ENCODE data around the gene TBX19.

Gene TBX19

DNA sequence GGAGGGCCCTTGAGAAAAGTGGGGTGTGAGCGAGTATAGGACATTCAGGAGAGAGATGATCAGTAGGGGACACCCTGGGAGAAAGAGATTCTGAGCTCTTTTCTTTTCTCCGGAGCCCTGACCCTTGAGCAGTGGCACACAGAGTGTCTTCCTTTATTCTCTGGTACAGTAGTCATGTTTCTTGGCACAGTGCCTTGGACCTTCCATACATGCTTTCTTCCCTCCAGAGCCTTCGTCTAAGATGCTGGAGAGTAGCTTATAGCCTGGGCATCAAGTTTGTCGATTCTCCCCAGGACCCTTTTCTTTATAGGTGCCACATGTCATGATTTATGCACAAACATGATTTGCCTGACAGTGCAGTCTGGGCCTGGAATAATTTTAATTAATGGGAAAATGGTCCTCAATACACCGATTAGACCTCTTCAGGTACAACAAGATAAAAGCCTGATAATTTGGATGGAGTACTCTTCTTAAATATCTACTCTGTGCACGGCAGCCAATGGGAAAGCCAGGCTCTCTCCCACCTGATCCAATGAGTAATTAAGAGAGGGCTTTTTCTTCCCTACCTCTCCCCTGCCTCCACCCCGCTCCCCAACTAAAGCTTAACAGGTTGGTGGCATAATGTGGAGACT lies at the start of gene TBX19:
Gene TBX19 (plus strand): TSS at position 582 of the 632 bp plus-strand sequence. CDS start 214 bp downstream, outside the sequence.
- no peak for DNase-seq

DNA sequence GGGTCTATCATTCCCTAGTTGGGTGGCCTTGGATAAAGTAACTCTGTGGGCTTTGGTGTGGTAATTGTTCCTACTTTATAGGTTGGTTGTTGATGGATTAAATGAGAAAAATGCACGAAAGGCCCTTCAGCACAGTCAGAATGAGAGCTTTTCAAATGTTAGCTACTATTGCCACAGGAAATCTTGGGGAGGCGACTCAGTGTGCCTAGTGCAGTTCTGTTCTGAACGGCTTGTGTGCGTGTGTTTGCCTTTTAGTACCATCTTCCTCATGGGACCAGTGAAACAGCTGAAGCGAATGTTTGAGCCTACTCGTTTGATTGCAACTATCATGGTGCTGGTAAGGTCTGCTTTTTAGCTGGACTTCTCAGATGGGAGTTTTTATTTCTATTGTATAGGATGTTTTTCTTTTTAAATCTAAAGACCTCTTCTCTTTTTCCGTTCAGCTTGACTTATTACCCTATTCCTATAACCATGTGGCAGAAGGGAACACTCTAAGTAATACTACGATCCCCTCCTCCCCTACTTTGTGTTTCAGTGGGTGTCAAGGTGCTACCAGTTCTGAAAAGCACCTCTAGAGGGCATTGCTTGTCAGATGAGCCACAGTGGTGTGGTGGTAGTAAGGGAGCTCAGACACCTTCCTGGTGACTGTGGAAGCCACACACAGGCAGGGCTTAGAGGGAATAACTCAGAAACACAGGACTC lies 45.7 kb upstream of the TBX19 start:
- no peak for DNase-seq

DNA sequence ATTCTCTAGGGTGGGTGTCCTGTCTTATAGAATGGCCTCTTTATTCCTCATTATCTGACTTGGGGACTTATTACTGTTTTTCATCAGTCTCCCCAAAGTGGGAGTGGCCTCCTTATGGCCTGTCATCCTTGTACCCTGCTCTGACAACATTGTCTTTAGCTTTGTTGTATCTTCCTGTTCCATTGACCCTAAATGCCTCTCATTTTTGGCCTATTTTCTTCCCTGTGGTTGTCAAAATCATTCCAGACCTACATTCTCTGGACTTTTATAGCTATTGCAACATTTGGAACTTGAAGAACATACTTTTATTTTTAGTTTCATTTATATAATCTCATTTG lies 45.2 kb upstream of the TBX19 start:
- no peak for DNase-seq

DNA sequence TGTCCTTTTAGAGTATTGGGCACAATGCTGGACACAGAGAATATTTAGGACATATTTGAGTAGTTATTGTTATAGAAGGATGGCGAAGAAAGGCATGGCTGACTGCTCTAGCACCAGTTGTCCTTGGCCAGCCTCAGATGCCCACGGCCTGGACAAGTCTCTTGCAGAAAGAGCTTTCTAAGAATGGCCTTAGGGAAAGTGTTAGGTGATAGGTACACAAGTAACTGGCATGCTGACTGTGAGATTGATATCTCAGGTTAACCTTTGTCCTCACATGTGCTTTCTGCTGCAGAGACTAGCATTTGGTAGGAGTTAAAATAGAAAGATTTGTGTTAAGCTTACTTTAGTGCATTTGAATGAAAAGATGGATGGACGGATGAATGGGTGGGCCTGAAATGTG lies 44.7 kb upstream of the TBX19 start:
- no peak for DNase-seq

DNA sequence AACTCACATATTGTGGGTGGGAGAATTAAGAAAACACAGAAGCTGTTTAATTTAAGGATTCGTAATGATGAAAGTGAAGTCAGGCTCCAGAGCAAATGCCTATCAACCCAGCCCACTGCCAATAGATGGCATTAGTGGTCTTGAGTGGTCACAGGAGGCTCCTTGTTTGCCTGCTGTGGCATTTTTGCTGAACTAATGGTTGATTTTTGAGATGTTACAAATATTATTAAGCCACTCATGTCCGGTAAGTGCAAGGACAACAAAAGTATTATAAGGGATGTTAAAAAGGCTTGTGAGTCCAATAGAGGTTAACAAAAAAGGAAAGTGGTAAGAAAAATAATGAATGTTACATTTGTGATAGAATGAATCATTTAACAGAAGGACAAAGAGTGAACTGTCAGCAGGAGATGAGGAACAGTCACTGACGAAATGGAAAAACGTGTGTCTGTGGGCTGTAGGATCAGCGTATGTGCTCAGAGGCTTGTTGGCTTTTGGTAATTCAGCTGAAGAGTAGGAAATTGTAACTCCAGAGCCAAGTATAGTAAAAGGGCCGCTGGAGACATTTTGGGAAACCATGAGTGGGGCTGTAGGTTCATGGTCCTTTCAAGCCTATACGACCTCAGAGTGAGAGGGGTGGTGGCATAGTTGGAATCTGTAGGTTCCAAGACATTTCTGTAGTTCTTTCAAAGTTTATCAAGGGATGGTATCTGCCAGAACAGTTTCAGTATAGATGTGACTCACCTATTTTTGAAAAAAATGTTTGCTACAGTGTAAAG lies 43.7 kb upstream of the TBX19 start:
- DNase-seq = no peak

DNA sequence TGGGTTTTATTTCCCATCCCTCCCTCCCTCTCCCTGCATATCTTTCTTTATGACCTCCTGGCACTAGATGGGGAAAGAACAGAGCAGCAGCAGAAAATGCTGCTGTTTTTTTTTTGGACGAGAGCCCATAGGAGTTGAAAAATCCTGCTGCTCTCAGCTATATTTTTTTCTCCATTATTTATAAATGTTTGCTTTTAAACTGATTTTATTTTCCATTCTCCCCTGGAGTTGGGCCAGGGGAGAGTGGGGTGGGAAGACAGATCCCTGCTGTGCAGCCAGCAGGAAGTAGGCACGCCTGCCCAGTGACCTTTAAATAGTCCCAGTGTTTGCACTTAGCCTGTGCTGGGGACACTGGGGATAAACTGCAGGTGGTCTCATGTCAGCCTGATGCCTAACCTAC lies 37.5 kb upstream of the TBX19 start:
- no peak for DNase-seq

DNA sequence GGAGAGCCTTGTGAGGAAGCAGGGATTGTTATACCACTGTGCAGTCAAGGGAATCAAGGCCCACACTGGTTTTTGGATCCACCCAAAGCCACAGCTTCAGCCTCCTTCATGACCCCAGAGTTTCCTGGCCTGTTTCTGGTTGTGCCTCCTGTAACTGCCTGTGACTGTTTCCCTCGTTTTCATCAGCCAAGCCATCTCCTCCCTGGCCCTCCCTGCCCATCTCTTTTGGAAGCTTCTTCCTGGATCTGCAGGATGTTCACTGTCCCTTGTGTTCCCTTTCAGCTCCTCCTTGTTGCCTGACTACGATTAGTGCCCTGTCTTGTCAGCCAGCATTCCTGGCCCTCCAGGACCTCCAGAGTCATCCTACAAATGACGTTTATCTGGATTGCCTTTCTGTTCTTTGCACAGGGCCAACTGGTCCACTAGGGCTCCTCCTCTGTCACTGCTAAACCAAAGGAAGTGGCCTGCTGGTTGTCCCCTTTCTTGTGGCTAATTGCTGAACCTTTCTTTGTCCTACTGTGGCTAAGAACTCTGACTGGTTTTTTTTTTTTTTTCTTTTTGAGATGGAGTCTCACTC lies 37.0 kb upstream of the TBX19 start:
- no peak for DNase-seq

DNA sequence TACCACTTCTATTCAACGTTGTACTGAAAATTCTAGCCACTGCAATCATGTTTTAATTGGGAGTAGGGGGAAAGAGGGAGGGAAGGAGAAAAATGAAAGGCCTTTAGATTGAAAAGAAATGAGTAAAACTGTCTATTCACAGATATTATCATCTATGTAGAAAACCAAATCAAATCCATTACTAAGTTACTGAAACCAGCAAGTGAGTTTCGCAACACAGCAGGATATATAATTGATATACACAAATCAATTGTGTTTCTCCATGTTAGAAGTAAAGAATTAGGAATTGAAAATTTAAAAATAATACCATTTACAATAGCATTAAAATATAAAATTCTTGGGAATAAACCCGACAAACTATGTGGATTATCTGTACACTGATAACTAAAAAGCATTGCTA lies 35.6 kb upstream of the TBX19 start:
- DNase-seq = no peak

DNA sequence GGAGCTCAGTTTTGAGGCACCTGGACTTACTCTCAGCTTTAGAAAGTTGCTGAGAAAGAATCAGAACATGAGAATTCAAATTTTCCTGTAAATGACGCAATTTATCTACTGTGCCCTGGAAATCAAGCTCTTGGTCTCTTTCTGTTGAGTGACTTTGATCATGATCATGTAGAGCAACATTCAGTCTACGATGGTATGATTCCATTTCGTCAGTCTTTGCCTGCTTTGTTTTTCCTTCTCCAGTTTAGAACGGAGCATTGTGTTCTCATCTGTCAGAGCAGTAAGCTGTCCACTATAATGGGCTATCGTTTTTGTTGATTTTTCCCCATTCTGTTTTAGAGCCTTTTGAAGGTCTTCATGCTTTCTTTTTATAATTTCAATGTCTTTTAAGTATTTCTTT lies 34.2 kb upstream of the TBX19 start:
- DNase-seq = no peak

DNA sequence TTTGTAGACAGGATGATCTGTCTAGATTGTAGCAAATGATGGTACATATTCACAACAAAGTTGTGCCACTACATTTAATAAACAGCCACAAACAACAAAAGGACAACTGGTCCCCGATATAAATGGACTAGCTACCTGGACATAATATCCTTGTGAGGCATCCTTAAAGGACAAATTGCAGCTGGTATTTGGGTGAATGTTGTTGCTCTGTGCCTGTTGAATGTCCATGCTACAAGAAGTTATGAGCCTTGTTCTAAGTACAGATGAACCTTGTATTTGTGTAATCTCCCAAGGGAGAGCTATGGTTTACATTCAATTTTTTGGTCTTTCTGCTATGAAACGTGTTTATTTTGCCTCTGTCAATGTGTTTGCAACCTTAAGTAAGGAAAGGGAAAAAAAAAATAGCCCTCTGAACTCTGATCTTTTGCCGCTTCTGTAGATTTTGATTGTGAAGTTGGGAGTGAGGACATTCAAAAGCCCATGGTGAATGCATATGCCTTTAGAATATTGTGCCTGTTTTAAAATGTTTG lies 28.4 kb upstream of the TBX19 start:
- no peak for DNase-seq

DNA sequence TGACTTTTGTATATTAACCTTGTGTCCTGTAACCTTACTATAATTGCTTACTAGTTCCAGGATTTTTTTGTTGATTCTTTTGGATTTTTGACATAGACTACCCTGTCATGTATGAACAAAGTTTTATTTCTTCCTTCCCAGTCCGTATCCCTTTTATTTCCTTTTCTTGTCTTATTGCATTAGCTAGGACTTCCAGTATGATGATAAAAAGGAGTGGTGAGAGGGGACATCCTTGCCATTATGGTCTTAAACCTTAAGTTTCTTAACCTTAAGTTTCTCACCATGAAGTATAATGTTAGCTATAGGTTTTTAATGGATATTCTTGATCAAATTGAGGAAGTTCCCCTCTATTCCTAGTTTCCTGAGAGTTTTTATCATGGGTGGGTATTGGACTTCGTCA lies 24.5 kb upstream of the TBX19 start:
- DNase-seq = no peak

DNA sequence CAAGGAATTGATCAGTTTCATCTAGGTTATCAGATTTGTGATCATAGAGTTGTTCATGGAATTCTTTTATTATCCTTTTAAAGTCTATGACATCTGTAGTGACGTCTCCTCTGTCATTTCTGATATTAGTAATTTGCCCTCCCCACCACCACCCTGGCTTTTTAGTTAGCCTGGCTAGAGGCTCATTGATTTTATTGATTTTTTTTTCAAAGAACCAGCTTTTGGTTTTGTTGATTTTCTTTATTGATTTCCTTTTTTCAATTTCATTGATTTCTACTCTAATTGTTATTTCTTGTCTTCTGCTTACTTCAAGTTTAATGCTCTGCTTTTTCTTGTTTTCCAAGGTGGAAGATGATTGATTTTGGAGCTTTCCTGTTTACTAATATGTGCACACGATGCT lies 23.3 kb upstream of the TBX19 start:
- DNase-seq = no peak

DNA sequence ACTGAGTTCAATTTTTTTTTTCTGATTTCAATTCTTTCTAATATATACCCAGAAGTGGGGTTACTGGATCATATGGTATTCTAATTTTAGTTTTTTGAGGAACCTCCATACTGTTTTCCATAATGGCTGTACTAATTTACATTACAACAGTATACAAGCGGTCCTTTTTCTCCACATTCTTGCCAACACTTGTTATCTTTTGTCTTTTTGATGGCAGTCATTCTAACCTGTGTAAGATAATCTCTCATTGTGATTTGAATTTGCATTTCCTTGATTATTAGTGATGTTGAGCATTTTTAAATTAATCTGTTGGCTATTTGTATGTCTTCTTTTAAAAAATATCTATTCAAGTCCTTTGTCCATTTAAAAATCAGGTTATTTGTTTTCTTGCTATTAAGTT lies 21.1 kb upstream of the TBX19 start:
- no peak for DNase-seq

DNA sequence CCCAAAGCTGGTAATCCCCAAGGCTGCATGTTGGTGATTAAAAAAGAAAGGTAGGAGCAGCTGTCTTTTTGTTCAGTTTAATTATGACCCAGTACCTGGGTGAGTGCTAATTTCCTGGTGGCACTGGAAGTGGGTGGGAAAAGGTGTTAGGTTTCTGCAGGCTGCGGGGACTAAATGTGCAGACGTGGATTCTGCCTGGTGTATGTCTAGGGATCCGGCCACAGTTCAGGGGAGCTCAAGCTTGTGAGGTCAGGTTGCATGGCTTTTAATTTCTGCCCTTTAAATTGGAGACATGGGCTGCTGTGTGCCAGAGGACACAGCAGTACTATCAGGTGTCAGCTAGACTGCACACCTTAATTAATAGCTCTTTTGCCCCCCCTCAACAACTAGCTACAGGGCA lies 20.3 kb upstream of the TBX19 start:
- no peak for DNase-seq

DNA sequence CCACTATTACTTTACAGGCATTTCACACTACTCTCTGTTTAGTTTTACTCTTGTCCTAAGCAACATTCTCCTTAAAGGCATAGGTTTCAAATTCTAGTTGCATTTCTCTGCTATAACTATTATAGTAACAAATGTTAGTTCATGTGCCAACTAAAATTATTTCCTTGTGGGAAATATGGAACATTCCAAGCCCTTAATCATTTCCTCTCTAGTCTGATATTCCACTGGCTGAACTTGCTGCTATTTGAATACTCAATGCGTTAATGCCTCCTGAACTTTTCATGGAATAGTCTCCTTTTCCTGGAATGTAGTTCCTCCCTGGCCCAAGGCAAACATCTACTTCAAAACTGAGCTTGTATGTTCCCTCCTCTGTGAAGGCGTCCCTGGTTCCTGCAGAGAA lies 19.3 kb upstream of the TBX19 start:
- no peak for DNase-seq

DNA sequence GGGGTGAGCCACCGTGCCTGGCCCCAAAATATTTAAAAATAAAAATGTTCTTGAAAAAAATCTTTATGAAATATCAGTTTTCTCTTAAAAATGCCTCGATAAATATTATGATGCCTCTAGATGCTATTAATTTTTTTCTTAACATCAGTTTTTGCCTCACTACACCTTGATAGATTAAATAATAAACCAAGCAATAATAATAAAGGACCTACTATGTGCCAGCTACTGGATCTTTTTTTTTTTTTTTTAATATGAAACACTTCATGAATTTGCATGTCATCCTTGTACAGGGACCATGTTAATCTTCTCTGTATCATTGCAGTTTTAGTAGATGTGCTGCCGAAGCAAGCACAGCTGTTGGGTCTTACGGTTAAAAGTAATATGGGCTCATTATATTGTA lies 17.5 kb upstream of the TBX19 start:
- no peak for DNase-seq

DNA sequence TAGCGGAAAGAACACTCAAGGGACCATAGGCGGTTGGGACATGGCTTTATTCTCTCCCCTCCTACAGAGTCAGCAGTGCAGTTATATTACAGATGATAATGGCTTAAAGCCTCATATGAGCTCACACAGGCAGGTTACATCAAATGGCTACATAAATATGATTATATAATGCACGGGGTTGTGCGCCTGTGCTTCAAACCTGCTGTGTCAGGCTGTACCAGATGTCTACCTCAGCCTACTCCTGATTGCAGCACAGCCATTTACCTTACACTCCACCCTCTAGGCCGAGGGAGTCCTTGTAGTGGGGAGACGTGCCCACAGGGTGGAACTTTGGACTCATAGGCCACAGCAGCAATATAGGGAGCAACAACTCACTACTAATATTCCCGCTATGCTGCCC lies 16.4 kb upstream of the TBX19 start:
- DNase-seq = no peak

DNA sequence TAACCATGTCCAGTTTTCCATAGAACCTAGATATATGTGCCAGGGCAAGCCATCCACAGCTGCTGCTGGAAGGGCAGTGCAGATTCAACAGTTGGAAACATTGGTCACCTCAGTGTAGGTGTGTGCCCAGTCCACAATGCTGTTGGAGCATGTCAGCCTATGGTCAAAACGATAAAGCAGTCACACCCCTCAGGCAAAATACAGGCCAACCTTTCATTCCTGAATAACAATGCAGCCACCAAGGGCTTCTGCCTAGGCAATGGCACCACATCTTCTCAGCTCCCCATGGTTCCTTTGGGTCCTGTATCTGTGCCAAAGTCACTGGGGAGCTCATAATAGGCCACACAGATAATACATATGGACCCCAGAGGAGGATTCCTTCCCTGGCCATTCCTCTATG lies 15.1 kb upstream of the TBX19 start:
- DNase-seq = no peak

DNA sequence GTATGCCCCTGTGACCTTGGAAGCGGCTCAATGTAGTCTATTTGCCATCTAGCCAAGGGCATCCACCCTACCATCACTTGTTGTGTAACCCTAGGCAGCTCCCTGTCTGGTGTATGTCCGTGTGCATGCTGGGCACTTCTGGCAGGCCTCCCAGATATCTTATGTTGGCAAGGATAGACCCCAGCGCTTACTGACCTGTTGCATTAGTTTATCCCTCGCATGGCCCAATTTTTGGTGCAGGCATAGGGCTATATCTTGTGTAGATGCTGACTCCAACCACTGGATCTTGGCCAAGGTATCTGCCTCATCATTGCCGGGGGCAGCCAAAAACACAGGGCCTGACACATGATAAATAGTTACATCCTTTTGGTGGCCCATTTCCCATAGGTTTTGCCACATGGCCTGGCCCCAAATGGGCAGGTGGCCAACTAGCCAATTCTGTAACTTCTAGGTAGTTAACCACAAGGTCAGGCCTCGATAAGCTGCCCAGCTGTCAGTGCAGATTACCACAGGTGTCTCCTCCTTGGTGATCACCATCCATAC lies 14.0 kb upstream of the TBX19 start:
- no peak for DNase-seq

DNA sequence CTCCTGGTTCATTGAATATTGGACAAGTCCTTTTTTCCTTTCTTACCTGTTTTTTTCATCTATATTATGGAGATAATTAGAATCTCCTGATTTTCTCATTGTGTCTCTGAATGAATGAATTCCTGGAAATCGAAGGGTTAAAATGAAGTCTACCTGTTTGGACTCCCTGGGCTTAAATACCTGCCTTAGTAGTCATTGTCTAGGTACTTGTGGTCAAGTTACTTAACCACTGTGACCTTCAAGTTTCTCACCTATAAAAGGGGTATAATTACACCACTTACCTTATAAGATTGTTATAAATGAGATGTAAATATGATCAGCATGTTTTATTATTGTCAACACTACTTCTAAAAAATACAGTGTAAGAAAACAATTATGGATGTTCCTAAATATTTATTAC lies 9.0 kb upstream of the TBX19 start:
- no peak for DNase-seq

DNA sequence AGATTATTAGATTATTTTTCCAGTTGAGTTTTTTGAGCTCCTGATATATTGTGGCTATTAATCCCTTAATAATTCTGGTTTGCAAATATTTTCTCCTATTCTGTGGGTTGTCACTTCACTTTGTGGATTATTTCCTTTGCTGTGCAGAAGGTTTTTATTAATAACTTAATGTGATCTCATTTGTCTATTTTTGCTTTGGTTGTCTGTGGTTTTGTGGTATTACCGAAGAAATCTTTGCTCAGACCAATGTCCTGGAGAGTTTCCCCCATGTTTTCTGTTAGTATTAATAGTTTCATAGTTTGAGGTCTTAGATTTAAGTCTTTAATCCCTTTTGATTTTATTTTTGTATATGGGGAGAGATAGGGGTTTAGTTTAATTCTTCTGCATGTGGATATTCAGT lies 7.1 kb upstream of the TBX19 start:
- DNase-seq = no peak

DNA sequence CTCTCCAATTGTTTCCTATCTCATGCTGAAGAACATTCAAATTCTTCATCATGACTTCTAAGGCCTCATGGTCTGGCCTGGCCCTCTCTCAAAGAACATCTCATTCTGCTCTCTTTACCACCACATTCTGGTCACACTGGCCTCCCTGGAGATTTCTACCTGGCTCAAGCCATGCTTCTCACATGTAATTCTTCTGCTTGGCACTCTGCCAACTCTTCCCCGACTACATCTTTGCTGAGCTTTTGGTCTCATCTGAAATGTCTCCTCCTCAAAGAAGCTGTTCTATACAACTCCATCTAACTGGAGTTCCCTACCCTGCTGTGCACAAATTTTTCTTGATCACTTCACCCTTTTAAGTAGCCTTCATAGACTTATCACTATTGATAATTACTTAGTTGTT lies 1.4 kb upstream of the TBX19 start:
- DNase-seq = no peak

DNA sequence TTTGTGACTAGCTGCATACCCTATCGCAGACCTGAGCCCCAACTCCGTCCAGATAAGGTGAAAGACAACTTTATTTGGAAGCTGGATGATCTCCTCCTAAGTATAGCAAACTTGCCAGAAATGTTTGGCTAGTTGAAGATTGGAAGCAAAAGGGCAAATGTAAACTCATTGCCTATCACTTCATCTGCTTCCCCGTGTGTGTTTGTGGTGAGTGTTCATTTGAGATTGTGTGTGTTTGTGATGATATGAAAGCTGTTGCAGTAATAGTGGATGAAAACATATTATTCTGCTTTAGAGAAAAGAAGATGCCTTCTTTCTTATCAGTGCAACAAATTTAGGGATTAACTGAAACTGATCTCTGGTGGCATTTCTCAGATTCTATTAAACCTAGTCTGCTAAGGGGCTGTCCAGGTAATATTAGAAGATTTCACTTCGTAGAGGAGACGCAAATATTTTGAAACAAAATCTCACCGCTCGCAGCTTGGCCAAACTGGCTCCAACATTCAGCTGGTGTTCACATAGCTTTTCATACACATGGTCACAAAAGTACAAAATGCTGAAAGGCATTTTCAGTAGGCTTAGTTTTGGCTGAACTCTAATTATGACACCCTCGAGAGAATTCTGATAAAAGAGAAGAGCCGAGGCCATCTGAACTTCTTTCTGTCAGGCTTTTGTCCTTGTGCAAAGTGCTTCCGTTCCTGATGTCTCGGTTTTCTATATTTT lies 1.1 kb downstream of the TBX19 start:
- no peak for DNase-seq
